ENCODE measurements around the gene COL19A1.
"Not testable (repeated sequence)": the region's sequence is repeated elsewhere in the genome, so short reads cannot be mapped to it uniquely, and the experiment has no call there.

The COL19A1 gene

GRCh38 chr6:69866770-69867638 is 648 bp downstream of the COL19A1 start:
- DNase-seq, result no peak

- no peak for DNase-seq
These were observed 1.3 kb downstream of the COL19A1 start for GRCh38 chr6:69867639-69867976.

- no peak for DNase-seq
These were observed 2.0 kb downstream of the COL19A1 start for GRCh38 chr6:69868252-69868804.

GRCh38 chr6:69868961-69869360 is 2.6 kb downstream of the COL19A1 start:
- no peak for DNase-seq

- no peak for DNase-seq
These were observed 4.8 kb downstream of the COL19A1 start for GRCh38 chr6:69871107-69871506.

- no peak for DNase-seq
These were observed 6.9 kb downstream of the COL19A1 start for GRCh38 chr6:69873291-69873690.

- DNase-seq, result no peak
These were observed 9.4 kb downstream of the COL19A1 start for GRCh38 chr6:69875715-69876114.

GRCh38 chr6:69878795-69879194 is 12.4 kb downstream of the COL19A1 start:
- no peak for DNase-seq

GRCh38 chr6:69880601-69881000 is 14.2 kb downstream of the COL19A1 start:
- no peak for DNase-seq

GRCh38 chr6:69881322-69882151 is 15.2 kb downstream of the COL19A1 start:
- DNase-seq, result no peak

- no peak for DNase-seq
These were observed 17.2 kb downstream of the COL19A1 start for GRCh38 chr6:69883551-69883950.

GRCh38 chr6:69884231-69884630 is 17.9 kb downstream of the COL19A1 start:
- DNase-seq, result no peak

GRCh38 chr6:69887026-69887425 is 20.7 kb downstream of the COL19A1 start:
- DNase-seq, result no peak

GRCh38 chr6:69887714-69888345 is 21.5 kb downstream of the COL19A1 start:
- DNase-seq, result no peak

GRCh38 chr6:69888482-69889233 is 22.3 kb downstream of the COL19A1 start:
- no peak for DNase-seq

- not testable (repeated sequence) for DNase-seq
These were observed 23.0 kb downstream of the COL19A1 start for GRCh38 chr6:69889234-69889974.

- not testable (repeated sequence) for DNase-seq
These were observed 26.2 kb downstream of the COL19A1 start for GRCh38 chr6:69892561-69892960.

GRCh38 chr6:69893266-69893665 is 26.9 kb downstream of the COL19A1 start:
- DNase-seq, result not testable (repeated sequence)

- no peak for DNase-seq
These were observed 28.4 kb downstream of the COL19A1 start for GRCh38 chr6:69894578-69895347.

- no peak for DNase-seq
These were observed 29.0 kb downstream of the COL19A1 start for GRCh38 chr6:69895396-69895795.

GRCh38 chr6:69900869-69901268 is 34.5 kb downstream of the COL19A1 start:
- no peak for DNase-seq

All from SHP77 treated with DMSO at 0.1 percent for 48 hours (cell line).